Tibial nerve (tissue), 4 donors: Measurements from ENCODE around the gene DNAJC4.

Experiments used
- EP300 ChIP-seq, 2 donors: sonication (generic); formaldehyde crosslinking; IDR thresholded peaks; one replicate each; pipeline ENCODE4 v1.6.1; 2017; ENCODE audit warnings: antibody characterized with exemption in 2 of 2, mild to moderate bottlenecking in 1 of 2
- POLR2A ChIP-seq, 2 donors: fragments of 450-650 bp; IDR thresholded peaks; one replicate each; pipeline ENCODE4 v1.6.1; 2017; ENCODE audit warnings: antibody characterized with exemption in 2 of 2, mild to moderate bottlenecking in 2 of 2, moderate library complexity in 2 of 2
- TF ChIP-seq, protein P1 (sequence below), 5 experiments: fragments of 200-600 bp in 3 of 5; fragments of 450-650 bp in 2 of 5; sonication (generic) in 3 of 5; IDR thresholded peaks; one replicate each; pipeline ENCODE4 v1.5.1; 2016 to 2019; ENCODE audit warnings: antibody characterized with exemption in 5 of 5, mild to moderate bottlenecking in 3 of 5, moderate library complexity in 2 of 5

DNA sequence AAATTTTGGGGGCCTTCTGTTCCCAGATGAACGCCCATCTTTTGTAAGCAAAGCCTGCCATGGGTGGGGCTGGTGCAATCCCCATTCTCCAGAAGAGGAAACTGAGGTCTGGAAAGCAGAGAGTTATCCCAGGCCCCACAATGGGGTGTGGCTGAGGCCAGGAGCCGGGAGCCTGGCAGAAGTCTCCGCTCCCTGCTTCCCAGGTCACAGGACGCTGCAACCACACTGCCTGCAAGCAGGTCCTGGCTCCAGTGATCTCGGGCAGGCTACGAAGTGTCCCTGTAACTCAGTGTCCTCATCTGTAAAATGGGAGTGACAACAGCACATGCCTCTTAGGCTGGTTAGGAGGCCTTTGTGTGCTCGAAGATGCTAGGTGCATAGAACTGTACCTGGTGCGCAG lies 22.7 kb downstream of the DNAJC4 start:
- TF ChIP-seq, protein P1, sequence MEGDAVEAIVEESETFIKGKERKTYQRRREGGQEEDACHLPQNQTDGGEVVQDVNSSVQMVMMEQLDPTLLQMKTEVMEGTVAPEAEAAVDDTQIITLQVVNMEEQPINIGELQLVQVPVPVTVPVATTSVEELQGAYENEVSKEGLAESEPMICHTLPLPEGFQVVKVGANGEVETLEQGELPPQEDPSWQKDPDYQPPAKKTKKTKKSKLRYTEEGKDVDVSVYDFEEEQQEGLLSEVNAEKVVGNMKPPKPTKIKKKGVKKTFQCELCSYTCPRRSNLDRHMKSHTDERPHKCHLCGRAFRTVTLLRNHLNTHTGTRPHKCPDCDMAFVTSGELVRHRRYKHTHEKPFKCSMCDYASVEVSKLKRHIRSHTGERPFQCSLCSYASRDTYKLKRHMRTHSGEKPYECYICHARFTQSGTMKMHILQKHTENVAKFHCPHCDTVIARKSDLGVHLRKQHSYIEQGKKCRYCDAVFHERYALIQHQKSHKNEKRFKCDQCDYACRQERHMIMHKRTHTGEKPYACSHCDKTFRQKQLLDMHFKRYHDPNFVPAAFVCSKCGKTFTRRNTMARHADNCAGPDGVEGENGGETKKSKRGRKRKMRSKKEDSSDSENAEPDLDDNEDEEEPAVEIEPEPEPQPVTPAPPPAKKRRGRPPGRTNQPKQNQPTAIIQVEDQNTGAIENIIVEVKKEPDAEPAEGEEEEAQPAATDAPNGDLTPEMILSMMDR (IDR thresholded peaks at IDR 0.05) = no peak
- TF ChIP-seq EP300 (IDR thresholded peaks at IDR 0.05) (no peak), POLR2A (IDR thresholded peaks at IDR 0.05) (no peak)
